ENCODE data around the gene GAB2.

GRCh38 chr11:78256962-78257361 lies 160.7 kb downstream of the GAB2 start:
- TF ChIP-seq POLR2A (IDR thresholded peaks at IDR 0.05; ENCODE audit: low read length) (no peak), GATA1 (IDR thresholded peaks at IDR 0.05; ENCODE audit: low read depth, low read length) (no peak)

Data from erythroblast (primary cell).